Small intestine (tissue), 7 donors: Measurements from ENCODE around the gene ENG. TPM values are rescaled to one million over a fixed set of nuclear protein-coding genes. Genes with fewer than 3 reads are reported as not detected.
"Not testable (repeated sequence)": the region's sequence is repeated elsewhere in the genome, so short reads cannot be mapped to it uniquely, and the experiment has no call there.

ENCODE experiments used
- DNase-seq, 2 donors: peaks; one replicate each; pipeline versions ENCODE4 v3.0.0 to v3.0.0-alpha.2; 2013
- FAIRE-seq: peaks from 2 replicates; lab custom pipeline; 2012; peaks lifted over from hg19 to GRCh38; lab: Jason Lieb, UNC
- H3K27ac ChIP-seq, 3 donors: one replicate each; pipeline ENCODE4 v1.5.1; 2013; ENCODE audit warnings: low read length in 2 of 3, mild to moderate bottlenecking in 2 of 3, control low read depth in 1 of 3, inconsistent platforms in 1 of 3, low read depth in 1 of 3, moderate library complexity in 1 of 3
- H3K27me3 ChIP-seq, 3 donors: one replicate each; pipeline ENCODE4 v1.6.1; 2013; ENCODE audit warnings: low read length in 3 of 3, inconsistent platforms in 1 of 3; ENCODE audit not compliant: control insufficient read depth in 3 of 3, insufficient read depth in 3 of 3
- H3K36me3 ChIP-seq, 3 donors: one replicate each; pipeline ENCODE4 v1.6.1; 2013; ENCODE audit warnings: low read length in 3 of 3, inconsistent platforms in 1 of 3, low read depth in 1 of 3, mild to moderate bottlenecking in 1 of 3, moderate library complexity in 1 of 3; ENCODE audit not compliant: control insufficient read depth in 3 of 3, insufficient read depth in 2 of 3
- H3K4me1 ChIP-seq, 3 donors: one replicate each; pipeline ENCODE4 v1.6.1; 2013; ENCODE audit warnings: low read length in 2 of 3, inconsistent platforms in 1 of 3, low read depth in 1 of 3, mild to moderate bottlenecking in 1 of 3, moderate library complexity in 1 of 3; ENCODE audit not compliant: control insufficient read depth in 3 of 3, insufficient read depth in 2 of 3
- H3K4me3 ChIP-seq, 3 donors: one replicate each; pipeline ENCODE4 v1.5.1; 2013; ENCODE audit warnings: low read length in 3 of 3, control low read depth in 1 of 3, inconsistent platforms in 1 of 3, low read depth in 1 of 3, mild to moderate bottlenecking in 1 of 3, moderate library complexity in 1 of 3
- H3K9me3 ChIP-seq, 2 donors: one replicate each; pipeline ENCODE4 v1.6.1; 2013; ENCODE audit warnings: low read depth in 1 of 2, low read length in 1 of 2; ENCODE audit not compliant: control insufficient read depth in 2 of 2, insufficient read depth in 1 of 2
- WGBS, 3 donors: extraction: QIAGEN DNeasy Blood & Tissue Kit; methylation state at CpG; one replicate each; pipeline ENCODE4 v1.1.7; 2013; 5-methylcytosine and 5-hydroxymethylcytosine counted together
- polyA plus RNA-seq, 4 donors: library from polyadenylated mRNA; stranded (reverse) in 3 of 4; unstranded in 1 of 4; fragments of 200-250 nt in 3 of 4; fragments of 120-200 nt in 1 of 4; gene quantifications; one replicate each; pipeline versions ENCODE4 v1.2.1 to v1.2.3, GENCODE V29; 2013
- donor health status: healthy with polysubstance abuse.
- donor health status: control.
- donor health status: control.
- donor health status: Bipolar disorder and iron deficiency.
- donor health status: healthy.

The ENG gene
- polyA plus RNA-seq, 4 donors = 3.1 to 84.0 (median 11.8) TPM

GRCh38 chr9:127871531-127871930 is 17.1 kb upstream of the ENG start:
- no peaks in the 10 kb centered on the region for H3K27me3 ChIP-seq
- no peaks in the 10 kb centered on the region for H3K9me3 ChIP-seq
- H3K27ac ChIP-seq = no peak overlapping the region
- peaks cover 3 to 11% (median 3%) of the 10 kb centered on the region in 3 donors for H3K4me1 ChIP-seq
- no peak overlapping the region for H3K4me3 ChIP-seq
- 88 to 91% (median 88%) methylated on average over 9 of the region's 9 CpGs for WGBS, 3 donors
- peaks cover 0 to 34% (median 0%) of the 10 kb centered on the region in 3 donors for H3K36me3 ChIP-seq
- FAIRE-seq (no peak), DNase-seq (no peak)

GRCh38 chr9:127870887-127871286 is 16.4 kb upstream of the ENG start:
- Histone ChIP-seq H3K4me3 (no peak overlapping the region), H3K9me3 (no peaks in the 10 kb centered on the region), H3K36me3 (peaks cover 0 to 34% (median 0%) of the 10 kb centered on the region in 3 donors), H3K4me1 (peaks cover 0 to 4% (median 3%) of the 10 kb centered on the region in 3 donors), H3K27me3 (no peaks in the 10 kb centered on the region), H3K27ac (no peak overlapping the region)
- FAIRE-seq (no peak), DNase-seq (no peak)
- WGBS, 3 donors = 83 to 87% (median 87%) methylated on average over 12 of the region's 12 CpGs

GRCh38 chr9:127870153-127870491 is 15.7 kb upstream of the ENG start:
- peaks cover 0 to 34% (median 0%) of the 10 kb centered on the region in 3 donors for H3K36me3 ChIP-seq

GRCh38 chr9:127869310-127870152 is 15.1 kb upstream of the ENG start:
- Histone ChIP-seq H3K9me3 (no peaks in the 10 kb centered on the region), H3K27me3 (no peaks in the 10 kb centered on the region), H3K4me1 (no peaks in the 10 kb centered on the region), H3K4me3 (no peak overlapping the region), H3K36me3 (peaks cover 0 to 34% (median 0%) of the 10 kb centered on the region in 3 donors), H3K27ac (no peak overlapping the region)
- DNase-seq (peak; percentile 85), FAIRE-seq (no peak)
- 63 to 72% (median 63%) methylated on average over 17 to 18 of the region's 18 CpGs for WGBS, 3 donors

More at GRCh38 chr9:127870153-127870491, 15.7 kb upstream of the ENG start:
- H3K9me3 ChIP-seq, FAIRE-seq, H3K27ac ChIP-seq, H3K4me3 ChIP-seq, H3K4me1 ChIP-seq, H3K27me3 ChIP-seq, DNase-seq: not testable (repeated sequence)
- WGBS, 3 donors = 64 to 75% (median 68%) methylated on average over 7 to 9 of the region's 9 CpGs

GRCh38 chr9:127868278-127868902 is 13.9 kb upstream of the ENG start:
- no peak for FAIRE-seq

GRCh38 chr9:127867356-127868277 is 13.2 kb upstream of the ENG start:
- Histone ChIP-seq H3K4me1 (peaks cover 0 to 1% (median 0%) of the 10 kb centered on the region in 3 donors), H3K36me3 (peaks cover 0 to 27% (median 0%) of the 10 kb centered on the region in 3 donors), H3K27ac (peak overlapping the region in 1 of 3 donors; percentile 22), H3K4me3 (no peak overlapping the region), H3K9me3 (no peaks in the 10 kb centered on the region), H3K27me3 (no peaks in the 10 kb centered on the region)
- WGBS, 3 donors = 83 to 91% (median 89%) methylated on average over 29 to 30 of the region's 30 CpGs
- FAIRE-seq (no peak), DNase-seq (no peak)

More at GRCh38 chr9:127868278-127868902, 13.9 kb upstream of the ENG start:
- Histone ChIP-seq H3K4me3 (no peak overlapping the region), H3K27ac (no peak overlapping the region), H3K36me3 (peaks cover 0 to 27% (median 0%) of the 10 kb centered on the region in 3 donors), H3K27me3 (no peaks in the 10 kb centered on the region), H3K9me3 (no peaks in the 10 kb centered on the region), H3K4me1 (no peaks in the 10 kb centered on the region)
- WGBS, 3 donors = 92 to 95% (median 94%) methylated on average over 17 to 18 of the region's 18 CpGs
- no peak for DNase-seq

GRCh38 chr9:127866535-127866934 is 12.1 kb upstream of the ENG start:
- no peak for DNase-seq
- 90 to 91% (median 91%) methylated on average over 13 of the region's 13 CpGs for WGBS, 3 donors
- H3K4me3 ChIP-seq = no peak overlapping the region
- H3K4me1 ChIP-seq = peaks cover 0 to 11% (median 5%) of the 10 kb centered on the region in 3 donors
- H3K27ac ChIP-seq = no peak overlapping the region
- no peaks in the 10 kb centered on the region for H3K9me3 ChIP-seq
- H3K36me3 ChIP-seq = peaks cover 0 to 24% (median 0%) of the 10 kb centered on the region in 3 donors
- no peak for FAIRE-seq
- H3K27me3 ChIP-seq = no peaks in the 10 kb centered on the region
